CD14-positive monocyte (primary cell): ENCODE measurements around the gene KNL1. TPM values are rescaled to one million over a fixed set of nuclear protein-coding genes. Genes with fewer than 3 reads are reported as not detected.

ENCODE experiments used
- DNase-seq, 3 donors: peaks; one replicate each; pipeline ENCODE4 v3.0.0-alpha.2; 2011 to 2022
- H2AFZ ChIP-seq: 2 replicates; pipeline ENCODE4 v1.6.0; 2012; ENCODE audit warnings: mild to moderate bottlenecking, low read depth, low read length, inconsistent platforms; ENCODE audit not compliant: insufficient read depth, poor library complexity, severe bottlenecking
- H3K27ac ChIP-seq, 2 donors: 1 replicate in 1 of 2; 2 replicates in 1 of 2; pipeline ENCODE4 v1.5.1; 2012 to 2013; ENCODE audit warnings: low read length in 2 of 2, control low read depth in 1 of 2, inconsistent platforms in 1 of 2, low read depth in 1 of 2, mild to moderate bottlenecking in 1 of 2
- H3K27me3 ChIP-seq, 2 donors: one replicate each; pipeline versions ENCODE4 v1.6.0 to v1.6.1; 2011 to 2013; ENCODE audit warnings: low read length in 2 of 2; ENCODE audit not compliant: control insufficient read depth in 2 of 2, insufficient read depth in 2 of 2
- H3K36me3 ChIP-seq, 2 donors: replicated peaks in 1 of 2; 1 replicate in 1 of 2; 2 replicates in 1 of 2; pipeline versions ENCODE4 v1.5.1 to v1.6.1; 2012 to 2013; ENCODE audit warnings: low read length in 2 of 2, control low read depth in 1 of 2, inconsistent platforms in 1 of 2, mild to moderate bottlenecking in 1 of 2; ENCODE audit not compliant: insufficient read depth in 2 of 2, control insufficient read depth in 1 of 2
- H3K4me1 ChIP-seq, 2 donors: 1 replicate in 1 of 2; 2 replicates in 1 of 2; pipeline versions ENCODE4 v1.5.1 to v1.6.1; 2012 to 2013; ENCODE audit warnings: low read length in 2 of 2, control low read depth in 1 of 2, inconsistent platforms in 1 of 2, mild to moderate bottlenecking in 1 of 2, moderate library complexity in 1 of 2; ENCODE audit not compliant: insufficient read depth in 2 of 2, control insufficient read depth in 1 of 2
- H3K4me2 ChIP-seq: replicated peaks from 2 replicates; pipeline ENCODE3; 2012; ENCODE audit warnings: low read length, moderate library complexity, mild to moderate bottlenecking; ENCODE audit not compliant: poor library complexity, severe bottlenecking; ENCODE audit errors: extremely low read depth
- H3K4me3 ChIP-seq, 3 experiments: fragments of 200-600 bp in 1 of 3; sonication (generic) in 1 of 3; replicated peaks in 1 of 3; 1 replicate in 2 of 3; 2 replicates in 1 of 3; pipeline ENCODE4 v1.5.1; 2011 to 2013; ENCODE audit warnings: low read length in 3 of 3, mild to moderate bottlenecking in 3 of 3, control low read depth in 2 of 3, low read depth in 2 of 3, inconsistent platforms in 1 of 3, moderate library complexity in 1 of 3
- H3K79me2 ChIP-seq: 2 replicates; pipeline ENCODE4 v1.6.0; 2012; ENCODE audit warnings: mild to moderate bottlenecking, control low read depth, inconsistent platforms, low read length, moderate library complexity; ENCODE audit not compliant: insufficient read depth
- H3K9ac ChIP-seq: 2 replicates; pipeline ENCODE4 v1.6.0; 2017; ENCODE audit warnings: low read length, mild to moderate bottlenecking; ENCODE audit not compliant: insufficient read depth, poor library complexity, severe bottlenecking
- H3K9me3 ChIP-seq, 2 donors: replicated peaks in 1 of 2; 1 replicate in 1 of 2; 2 replicates in 1 of 2; pipeline versions ENCODE4 v1.5.1 to v1.6.1; 2012 to 2013; ENCODE audit warnings: low read length in 2 of 2, control low read depth in 1 of 2; ENCODE audit not compliant: control insufficient read depth in 1 of 2, insufficient read depth in 1 of 2
- H4K20me1 ChIP-seq: 2 replicates; pipeline ENCODE4 v1.6.0; 2012; ENCODE audit warnings: mild to moderate bottlenecking, low read length, control low read depth, moderate library complexity; ENCODE audit not compliant: insufficient read depth
- H3K27ac Mint-ChIP-seq, 7 donors: one replicate each; pipeline ENCODE4 v1.8.0; 2020; ENCODE audit warnings: mild to moderate bottlenecking in 7 of 7, mixed read lengths in 7 of 7, moderate library complexity in 6 of 7, inconsistent platforms in 2 of 7
- H3K27me3 Mint-ChIP-seq, 3 donors: one replicate each; pipeline ENCODE4 v1.8.0; 2021 to 2022; ENCODE audit warnings: low read depth in 3 of 3, mild to moderate bottlenecking in 3 of 3, mixed read lengths in 3 of 3, moderate library complexity in 3 of 3, inconsistent platforms in 1 of 3
- H3K36me3 Mint-ChIP-seq, 2 donors: one replicate each; pipeline ENCODE4 v1.8.0; 2020; ENCODE audit warnings: mixed read lengths in 2 of 2, inconsistent platforms in 1 of 2, mild to moderate bottlenecking in 1 of 2
- H3K4me1 Mint-ChIP-seq: one replicate; pipeline ENCODE4 v1.8.0; 2020; ENCODE audit warnings: mild to moderate bottlenecking, mixed read lengths
- H3K4me3 Mint-ChIP-seq, 2 donors: one replicate each; pipeline ENCODE4 v1.8.0; 2020; ENCODE audit warnings: mild to moderate bottlenecking in 2 of 2, mixed read lengths in 2 of 2, moderate library complexity in 1 of 2
- H3K9me3 Mint-ChIP-seq, 7 donors: one replicate each; pipeline ENCODE4 v1.8.0; 2020 to 2022; ENCODE audit warnings: mixed read lengths in 7 of 7, mild to moderate bottlenecking in 6 of 7, moderate library complexity in 6 of 7, inconsistent platforms in 2 of 7
- CTCF ChIP-seq: fragments of 200-600 bp; IDR thresholded peaks from one replicate; pipeline ENCODE4 v1.8.0; 2022; ENCODE audit warnings: antibody characterized with exemption, mild to moderate bottlenecking
- WGBS: methylation state at CpG from one replicate; pipeline ENCODE4 v1.1.5; 2013; ENCODE audit warnings: missing lambda C conversion rate; ENCODE audit not compliant: insufficient coverage; 5-methylcytosine and 5-hydroxymethylcytosine counted together
- intact Hi-C, 2 donors: fragments of 100-400 bp; cut with micrococcal nuclease; formaldehyde crosslinking; loops; one replicate each; pipeline versions ENCODE4 v1.15.0 to v1.15.1; 2023
- polyA plus RNA-seq, 3 donors: library from polyadenylated mRNA; depleted of rRNA in 1 of 3; unstranded in 2 of 3; stranded (reverse) in 1 of 3; fragments of 300-500 nt in 2 of 3; fragments of >200 nt in 1 of 3; fragmentation: Illumina TruSeq in 2 of 3; gene quantifications; 1 replicate in 2 of 3; 2 replicates in 1 of 3; pipeline ENCODE4 v1.2.3, GENCODE V29; 2012 to 2021

KNL1 gene
- polyA plus RNA-seq, 3 donors = 0.13 to 0.38 (median 0.16) TPM

DNA sequence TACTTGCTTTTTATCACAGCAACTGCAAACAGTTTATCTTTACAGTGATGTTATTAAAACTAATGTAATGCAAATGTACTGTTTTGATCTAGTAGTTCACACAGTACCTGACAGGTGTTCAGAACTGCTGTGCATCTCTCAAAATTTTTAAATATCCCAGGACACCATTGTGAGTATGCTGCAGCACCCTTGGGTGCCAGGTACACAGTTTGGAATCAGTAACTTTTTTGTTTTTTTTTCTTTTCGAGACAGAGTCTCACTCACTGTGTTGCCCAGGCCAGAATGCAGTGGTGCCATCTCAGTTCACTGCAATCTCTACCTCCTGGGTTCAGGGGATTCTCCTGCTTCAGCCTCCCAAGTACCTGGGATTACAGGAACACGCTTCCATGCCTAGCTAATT is 3.0 kb downstream of the KNL1 start:
- WGBS = 100% methylated on average over 1 of the region's 2 CpGs
- Histone ChIP-seq H3K4me2 (no peak overlapping the region), H3K27ac (peak overlapping the region in 1 of 2 donors; percentile 48), H3K4me3 (no peak overlapping the region), H3K36me3 (no peaks in the 10 kb centered on the region), H3K4me1 (peaks cover 10 to 16% of the 10 kb centered on the region in 2 donors), H4K20me1 (no peaks in the 10 kb centered on the region), H2AFZ (peak overlapping the region; percentile 3), H3K9ac (no peak overlapping the region), H3K79me2 (peaks cover 79% of the 10 kb centered on the region), H3K9me3 (no peaks in the 10 kb centered on the region), H3K27me3 (no peaks in the 10 kb centered on the region)
- intact Hi-C loops = loop anchor here in 1 of 2 donors (10.0 kb wide), 1 partner anchor 98 kb away; the partner anchor contains the start of gene RAD51
- no peak for TF ChIP-seq CTCF
- Mint-ChIP-seq H3K27ac (peak overlapping the region in 1 of 7 donors; percentile 65), H3K36me3 (peaks cover 0 to under 1% of the 10 kb centered on the region in 2 donors), H3K9me3 (peaks cover 0 to 1% (median 0%) of the 10 kb centered on the region in 7 donors), H3K27me3 (no peaks in the 10 kb centered on the region), H3K4me1 (peaks cover 13% of the 10 kb centered on the region), H3K4me3 (no peak overlapping the region)
- DNase-seq = no peak

- WGBS = no CpG with 5 or more reads among the region's 3 CpGs
- Mint-ChIP-seq H3K4me1 (peaks cover 13% of the 10 kb centered on the region), H3K4me3 (no peak overlapping the region), H3K36me3 (peaks cover 0 to 10% of the 10 kb centered on the region in 2 donors), H3K27ac (peak overlapping the region in 2 of 7 donors; percentile 21 to 48), H3K27me3 (no peaks in the 10 kb centered on the region), H3K9me3 (peaks cover 0 to 1% (median 0%) of the 10 kb centered on the region in 7 donors)
- Histone ChIP-seq H3K36me3 (no peaks in the 10 kb centered on the region), H4K20me1 (no peaks in the 10 kb centered on the region), H3K79me2 (peaks cover 90% of the 10 kb centered on the region), H3K4me2 (no peak overlapping the region), H3K4me1 (peaks cover 10 to 16% of the 10 kb centered on the region in 2 donors), H2AFZ (peak overlapping the region; percentile 42), H3K4me3 (no peak overlapping the region), H3K9ac (no peak overlapping the region), H3K9me3 (no peaks in the 10 kb centered on the region), H3K27me3 (no peaks in the 10 kb centered on the region), H3K27ac (no peak overlapping the region)
- intact Hi-C loops = loop anchor here in 1 of 2 donors (10.0 kb wide), 1 partner anchor 97 kb away; the partner anchor contains the start of gene RAD51
- no peak for DNase-seq
- no peak for TF ChIP-seq CTCF
Measured at GRCh38 chr15:40598126-40598525, 4.1 kb downstream of the KNL1 start.
